Islet of Langerhans (tissue), 1 donor: Measurements from ENCODE around the gene THYN1.
"Not testable (repeated sequence)": the region's sequence is repeated elsewhere in the genome, so short reads cannot be mapped to it uniquely, and the experiment has no call there.

Source experiments
- FAIRE-seq: peaks from one replicate; lab custom pipeline; 2011; peaks lifted over from hg19 to GRCh38; lab: Jason Lieb, UNC

Gene THYN1

GRCh38 chr11:134275188-134275533 lies 22.0 kb upstream of the THYN1 start:
- FAIRE-seq, result no peak

GRCh38 chr11:134273317-134273712 lies 20.2 kb upstream of the THYN1 start:
- FAIRE-seq, result no peak

- FAIRE-seq, result no peak
These were observed 19.5 kb upstream of the THYN1 start for GRCh38 chr11:134272381-134273316.

GRCh38 chr11:134271978-134272377 lies 18.8 kb upstream of the THYN1 start:
- FAIRE-seq, result no peak

GRCh38 chr11:134270250-134270714 lies 17.1 kb upstream of the THYN1 start:
- FAIRE-seq, result no peak

GRCh38 chr11:134267966-134268365 lies 14.8 kb upstream of the THYN1 start:
- FAIRE-seq, result no peak

GRCh38 chr11:134267461-134267860 lies 14.3 kb upstream of the THYN1 start:
- no peak for FAIRE-seq

GRCh38 chr11:134266841-134267251 lies 13.7 kb upstream of the THYN1 start:
- FAIRE-seq, result no peak

GRCh38 chr11:134266440-134266839 lies 13.3 kb upstream of the THYN1 start:
- FAIRE-seq, result no peak

GRCh38 chr11:134264966-134265764 lies 12.0 kb upstream of the THYN1 start:
- no peak for FAIRE-seq

GRCh38 chr11:134261626-134262488 lies 8.7 kb upstream of the THYN1 start:
- FAIRE-seq, result no peak

- no peak for FAIRE-seq
These were observed 7.8 kb upstream of the THYN1 start for GRCh38 chr11:134260983-134261382.

- no peak for FAIRE-seq
These were observed 7.4 kb upstream of the THYN1 start for GRCh38 chr11:134260503-134260902.

GRCh38 chr11:134258577-134258976 lies 5.4 kb upstream of the THYN1 start:
- FAIRE-seq, result no peak

- FAIRE-seq, result no peak
These were observed 3.9 kb upstream of the THYN1 start for GRCh38 chr11:134257101-134257500.

- not testable (repeated sequence) for FAIRE-seq
These were observed 2.0 kb upstream of the THYN1 start for GRCh38 chr11:134255184-134255561.

GRCh38 chr11:134254433-134255183 lies 1.5 kb upstream of the THYN1 start:
- no peak for FAIRE-seq

- no peak for FAIRE-seq
These were observed 585 bp downstream of the THYN1 start for GRCh38 chr11:134252346-134253187.

GRCh38 chr11:134250675-134251074 lies 2.5 kb downstream of the THYN1 start:
- FAIRE-seq, result no peak

- FAIRE-seq, result no peak
These were observed 2.9 kb downstream of the THYN1 start for GRCh38 chr11:134250246-134250645.
